Neural cell (in vitro differentiated cells): ENCODE measurements around the gene SCD.

Experiments used
- CTCF ChIP-seq: fragments of 450-650 bp; IDR thresholded peaks from 2 replicates; pipeline ENCODE4 v1.5.1; 2014; ENCODE audit warnings: antibody characterized with exemption, mild to moderate bottlenecking, moderate library complexity; ENCODE audit not compliant: poor library complexity, severe bottlenecking
- EP300 ChIP-seq: fragments of 450-650 bp; conservative IDR thresholded peaks from 2 replicates; pipeline ENCODE4 v1.6.1; 2014; ENCODE audit warnings: antibody characterized with exemption, mild to moderate bottlenecking, moderate library complexity; ENCODE audit not compliant: poor library complexity, severe bottlenecking
- TAF1 ChIP-seq: IDR thresholded peaks from 2 replicates; pipeline ENCODE4 v1.6.1; 2012; ENCODE audit warnings: low read depth

- TF ChIP-seq CTCF (no peak), TAF1 (no peak), EP300 (no peak)
Measured at GRCh38 chr10:100368721-100369120, 21.7 kb downstream of the SCD start.
